Measurements from ENCODE around the gene RXRA. TPM values are rescaled to one million over a fixed set of nuclear protein-coding genes. Genes with fewer than 3 reads are reported as not detected.

Gene RXRA
- total and polyA plus RNA-seq, 10 of the 15 experiments (the other 5 are each of a cell fraction or from before 2014, with no cell fraction given): 0.89 to 36.8 (median 11.1) TPM

DNA sequence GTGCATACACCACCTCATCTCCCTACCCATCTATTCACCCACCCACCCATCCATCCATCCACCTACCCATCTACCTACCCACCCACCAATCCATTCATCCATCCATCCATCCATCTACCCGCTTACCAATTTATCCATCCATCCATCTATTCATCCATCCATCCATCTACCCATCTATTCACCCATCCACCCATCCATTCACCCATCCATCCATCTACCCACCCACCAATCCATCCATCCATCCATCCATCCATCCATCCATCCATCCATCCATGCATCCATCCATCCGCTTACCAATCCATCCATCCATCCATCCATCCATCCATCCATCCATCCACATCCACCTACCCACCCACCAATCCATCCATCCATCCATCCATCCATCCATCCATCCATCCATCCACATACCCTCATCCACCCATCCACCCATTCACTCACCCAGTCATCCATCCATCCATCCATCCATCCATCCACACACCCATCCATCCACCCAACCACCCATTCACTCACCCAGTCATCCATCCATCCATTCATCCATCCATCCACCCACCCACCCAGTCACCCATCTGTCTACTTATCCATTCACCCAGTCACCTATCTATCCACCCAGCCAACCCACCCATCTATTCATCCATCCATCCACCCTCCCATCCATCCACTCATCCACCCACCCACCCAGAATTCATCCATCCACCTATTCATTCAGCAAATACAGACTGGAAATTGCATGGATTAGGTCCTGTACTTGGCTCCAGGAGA is 125.6 kb downstream of the RXRA start:
- Histone ChIP-seq H2AFZ (ENCODE audit: control insufficient read depth, low read depth, low read length) (no peak overlapping the region), H4K20me1 (ENCODE audit: control insufficient read depth, insufficient read depth) (no peaks in the 10 kb centered on the region), H3K4me3 (no peak overlapping the region), H3K79me2 (ENCODE audit: control insufficient read depth, insufficient read depth, low read length) (no peaks in the 10 kb centered on the region), H3K27me3 (replicated peaks in 1 of 2; ENCODE audit: control insufficient read depth in 2 of 2, insufficient read depth in 2 of 2, low read length in 1 of 2) (no peaks in the 10 kb centered on the region; a peak in 1 of 4 replicates), H3K4me1 (ENCODE audit: control insufficient read depth, insufficient read depth, low read length) (no peaks in the 10 kb centered on the region; the same call in 1 of the 2 replicates), H3K36me3 (ENCODE audit: control insufficient read depth in 2 of 2, insufficient read depth in 2 of 2, low read length in 1 of 2) (no peaks in the 10 kb centered on the region), H3K9me3 (replicated peaks; ENCODE audit: control insufficient read depth, insufficient read depth, low read length) (no peaks in the 10 kb centered on the region; the same call in 1 of the 3 replicates), H3K9ac (ENCODE audit: control insufficient read depth, insufficient read depth, low read length) (no peak overlapping the region), H3K4me2 (ENCODE audit: control insufficient read depth, insufficient read depth) (no peak overlapping the region), H3K27ac (ENCODE audit: control insufficient read depth, insufficient read depth) (no peak overlapping the region)
- TF ChIP-seq, protein P1, sequence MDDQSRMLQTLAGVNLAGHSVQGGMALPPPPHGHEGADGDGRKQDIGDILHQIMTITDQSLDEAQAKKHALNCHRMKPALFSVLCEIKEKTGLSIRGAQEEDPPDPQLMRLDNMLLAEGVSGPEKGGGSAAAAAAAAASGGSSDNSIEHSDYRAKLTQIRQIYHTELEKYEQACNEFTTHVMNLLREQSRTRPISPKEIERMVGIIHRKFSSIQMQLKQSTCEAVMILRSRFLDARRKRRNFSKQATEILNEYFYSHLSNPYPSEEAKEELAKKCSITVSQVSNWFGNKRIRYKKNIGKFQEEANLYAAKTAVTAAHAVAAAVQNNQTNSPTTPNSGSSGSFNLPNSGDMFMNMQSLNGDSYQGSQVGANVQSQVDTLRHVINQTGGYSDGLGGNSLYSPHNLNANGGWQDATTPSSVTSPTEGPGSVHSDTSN (IDR thresholded peaks at IDR 0.05; ENCODE audit: insufficient replicate concordance, low read depth, low read length): no peak
- TF ChIP-seq RAD51 (IDR thresholded peaks at IDR 0.05) (no peak), KDM1A (IDR thresholded peaks at IDR 0.05; ENCODE audit: borderline replicate concordance) (no peak), POLR2A (IDR thresholded peaks at IDR 0.05; ENCODE audit: low read depth, low read length) (no peak), MXI1 (IDR thresholded peaks at IDR 0.05; ENCODE audit: low read depth, low read length) (no peak), BACH1 (IDR thresholded peaks at IDR 0.05; ENCODE audit: borderline replicate concordance) (no peak), SP1 (IDR thresholded peaks at IDR 0.05; ENCODE audit: low read depth, low read length) (no peak), BRCA1 (IDR thresholded peaks at IDR 0.05; ENCODE audit: low read depth, low read length) (no peak), IKZF1 (conservative IDR thresholded peaks at IDR 0.05) (no peak)
- TF ChIP-seq, protein P2, sequence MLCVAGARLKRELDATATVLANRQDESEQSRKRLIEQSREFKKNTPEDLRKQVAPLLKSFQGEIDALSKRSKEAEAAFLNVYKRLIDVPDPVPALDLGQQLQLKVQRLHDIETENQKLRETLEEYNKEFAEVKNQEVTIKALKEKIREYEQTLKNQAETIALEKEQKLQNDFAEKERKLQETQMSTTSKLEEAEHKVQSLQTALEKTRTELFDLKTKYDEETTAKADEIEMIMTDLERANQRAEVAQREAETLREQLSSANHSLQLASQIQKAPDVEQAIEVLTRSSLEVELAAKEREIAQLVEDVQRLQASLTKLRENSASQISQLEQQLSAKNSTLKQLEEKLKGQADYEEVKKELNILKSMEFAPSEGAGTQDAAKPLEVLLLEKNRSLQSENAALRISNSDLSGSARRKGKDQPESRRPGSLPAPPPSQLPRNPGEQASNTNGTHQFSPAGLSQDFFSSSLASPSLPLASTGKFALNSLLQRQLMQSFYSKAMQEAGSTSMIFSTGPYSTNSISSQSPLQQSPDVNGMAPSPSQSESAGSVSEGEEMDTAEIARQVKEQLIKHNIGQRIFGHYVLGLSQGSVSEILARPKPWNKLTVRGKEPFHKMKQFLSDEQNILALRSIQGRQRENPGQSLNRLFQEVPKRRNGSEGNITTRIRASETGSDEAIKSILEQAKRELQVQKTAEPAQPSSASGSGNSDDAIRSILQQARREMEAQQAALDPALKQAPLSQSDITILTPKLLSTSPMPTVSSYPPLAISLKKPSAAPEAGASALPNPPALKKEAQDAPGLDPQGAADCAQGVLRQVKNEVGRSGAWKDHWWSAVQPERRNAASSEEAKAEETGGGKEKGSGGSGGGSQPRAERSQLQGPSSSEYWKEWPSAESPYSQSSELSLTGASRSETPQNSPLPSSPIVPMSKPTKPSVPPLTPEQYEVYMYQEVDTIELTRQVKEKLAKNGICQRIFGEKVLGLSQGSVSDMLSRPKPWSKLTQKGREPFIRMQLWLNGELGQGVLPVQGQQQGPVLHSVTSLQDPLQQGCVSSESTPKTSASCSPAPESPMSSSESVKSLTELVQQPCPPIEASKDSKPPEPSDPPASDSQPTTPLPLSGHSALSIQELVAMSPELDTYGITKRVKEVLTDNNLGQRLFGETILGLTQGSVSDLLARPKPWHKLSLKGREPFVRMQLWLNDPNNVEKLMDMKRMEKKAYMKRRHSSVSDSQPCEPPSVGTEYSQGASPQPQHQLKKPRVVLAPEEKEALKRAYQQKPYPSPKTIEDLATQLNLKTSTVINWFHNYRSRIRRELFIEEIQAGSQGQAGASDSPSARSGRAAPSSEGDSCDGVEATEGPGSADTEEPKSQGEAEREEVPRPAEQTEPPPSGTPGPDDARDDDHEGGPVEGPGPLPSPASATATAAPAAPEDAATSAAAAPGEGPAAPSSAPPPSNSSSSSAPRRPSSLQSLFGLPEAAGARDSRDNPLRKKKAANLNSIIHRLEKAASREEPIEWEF (IDR thresholded peaks at IDR 0.05; ENCODE audit: insufficient replicate concordance, low read depth, low read length): no peak
- TF ChIP-seq, protein P3, sequence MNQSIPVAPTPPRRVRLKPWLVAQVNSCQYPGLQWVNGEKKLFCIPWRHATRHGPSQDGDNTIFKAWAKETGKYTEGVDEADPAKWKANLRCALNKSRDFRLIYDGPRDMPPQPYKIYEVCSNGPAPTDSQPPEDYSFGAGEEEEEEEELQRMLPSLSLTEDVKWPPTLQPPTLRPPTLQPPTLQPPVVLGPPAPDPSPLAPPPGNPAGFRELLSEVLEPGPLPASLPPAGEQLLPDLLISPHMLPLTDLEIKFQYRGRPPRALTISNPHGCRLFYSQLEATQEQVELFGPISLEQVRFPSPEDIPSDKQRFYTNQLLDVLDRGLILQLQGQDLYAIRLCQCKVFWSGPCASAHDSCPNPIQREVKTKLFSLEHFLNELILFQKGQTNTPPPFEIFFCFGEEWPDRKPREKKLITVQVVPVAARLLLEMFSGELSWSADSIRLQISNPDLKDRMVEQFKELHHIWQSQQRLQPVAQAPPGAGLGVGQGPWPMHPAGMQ (IDR thresholded peaks at IDR 0.05; ENCODE audit: borderline replicate concordance): no peak
- TF ChIP-seq, protein P4, sequence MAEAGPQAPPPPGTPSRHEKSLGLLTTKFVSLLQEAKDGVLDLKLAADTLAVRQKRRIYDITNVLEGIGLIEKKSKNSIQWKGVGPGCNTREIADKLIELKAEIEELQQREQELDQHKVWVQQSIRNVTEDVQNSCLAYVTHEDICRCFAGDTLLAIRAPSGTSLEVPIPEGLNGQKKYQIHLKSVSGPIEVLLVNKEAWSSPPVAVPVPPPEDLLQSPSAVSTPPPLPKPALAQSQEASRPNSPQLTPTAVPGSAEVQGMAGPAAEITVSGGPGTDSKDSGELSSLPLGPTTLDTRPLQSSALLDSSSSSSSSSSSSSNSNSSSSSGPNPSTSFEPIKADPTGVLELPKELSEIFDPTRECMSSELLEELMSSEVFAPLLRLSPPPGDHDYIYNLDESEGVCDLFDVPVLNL (IDR thresholded peaks at IDR 0.05; ENCODE audit: low read depth, low read length): no peak
- ATAC-seq (no peak), DNase-seq (ENCODE audit: low read depth, low spot score) (no peak), FAIRE-seq (no peak)
- RAD21 ChIA-PET (ENCODE audit: unreplicated experiment): no interaction called here
- CTCF ChIA-PET: no interaction called here
- in situ Hi-C loops (cut with MboI): no loop called here
- WGBS (ENCODE audit: insufficient coverage, insufficient replicate concordance, low lambda C conversion rate, missing lambda C conversion rate): 20% methylated on average over 2 of the region's 2 CpGs
- POLR2A ChIA-PET: no interaction called here
- SMC1A ChIA-PET (ENCODE audit: uncharacterized antibody, unreplicated experiment): no interaction called here
- intact Hi-C loops (cut with micrococcal nuclease; ENCODE audit: unreplicated experiment): no loop called here
- BruUV-seq (replicated peaks): no TSS peak

All from GM12878 (cell line).